Peyer's patch (tissue), 4 donors: Measurements from ENCODE around the gene RAVER2.

Source experiments
- CTCF ChIP-seq, 6 experiments: fragments of 450-650 bp in 4 of 6; fragments of 200-600 bp in 2 of 6; sonication (generic) in 1 of 6; IDR thresholded peaks; one replicate each; pipeline ENCODE4 v1.5.1; 2017 to 2019; ENCODE audit warnings: antibody characterized with exemption in 6 of 6, mild to moderate bottlenecking in 3 of 6, moderate library complexity in 1 of 6
- POLR2A ChIP-seq, 2 donors: fragments of 450-650 bp; IDR thresholded peaks; one replicate each; pipeline ENCODE4 v1.5.1; 2017; ENCODE audit warnings: antibody characterized with exemption in 2 of 2, mild to moderate bottlenecking in 2 of 2, moderate library complexity in 2 of 2

GRCh38 chr1:64850846-64851245 is 106.0 kb downstream of the RAVER2 start:
- TF ChIP-seq POLR2A (IDR thresholded peaks at IDR 0.05) = no peak
- no peak for TF ChIP-seq CTCF (IDR thresholded peaks at IDR 0.05)
